Caco-2 (cell line): ENCODE data around the gene KHNYN. TPM values are rescaled to one million over a fixed set of nuclear protein-coding genes. Genes with fewer than 3 reads are reported as not detected.

Source experiments
- BruUV-seq: library from RNA; stranded (reverse); fragments of 400-500 nt; replicated peaks from 2 replicates; lab custom pipeline; 2021; lab: Mats Ljungman, UMichigan
- CTCF ChIA-PET: fragments of 300-600 bp; sonication (Branson Sonifier 250); formaldehyde crosslinking; loops from one replicate; lab custom pipeline; 2022; ENCODE audit warnings: antibody characterized with exemption; lab: Charles Lee
- POLR2A ChIA-PET: fragments of 300-600 bp; sonication (Branson Sonifier 250); formaldehyde crosslinking; loops from one replicate; lab custom pipeline; 2022; ENCODE audit warnings: antibody characterized with exemption; lab: Charles Lee
- DNase-seq, 2 experiments: peaks; one replicate each; pipeline versions ENCODE4 v3.0.0 to v3.0.0-alpha.2; 2020 to 2022
- H3K27me3 ChIP-seq: replicated peaks from 2 replicates; pipeline ENCODE4 v1.6.0; 2011; ENCODE audit warnings: low read length; ENCODE audit not compliant: control insufficient read depth, insufficient read depth
- H3K36me3 ChIP-seq: 2 replicates; pipeline ENCODE4 v1.5.1; 2011; ENCODE audit warnings: low read length; ENCODE audit not compliant: control insufficient read depth, insufficient read depth
- H3K4me1 ChIP-seq: fragments of 250-450 bp; sonication (Bioruptor Pico); 2 replicates; pipeline ENCODE4 v1.5.1; 2020; ENCODE audit warnings: mild to moderate bottlenecking
- H3K4me3 ChIP-seq: 2 replicates; pipeline ENCODE4 v1.5.1; 2011; ENCODE audit warnings: low read depth, mild to moderate bottlenecking, control low read depth, low read length
- H3K9me3 ChIP-seq: fragments of 250-450 bp; sonication (Bioruptor Pico); 2 replicates; pipeline ENCODE4 v1.5.1; 2020; ENCODE audit warnings: mild to moderate bottlenecking, moderate library complexity
- H3K27ac Mint-ChIP-seq: one replicate; pipeline ENCODE4 v1.8.0; 2022; ENCODE audit warnings: mixed read lengths; ENCODE audit not compliant: unreplicated experiment
- H3K27me3 Mint-ChIP-seq: one replicate; pipeline ENCODE4 v1.8.0; 2022; ENCODE audit warnings: mixed read lengths; ENCODE audit not compliant: insufficient read depth, unreplicated experiment
- H3K36me3 Mint-ChIP-seq: one replicate; pipeline ENCODE4 v1.8.0; 2022; ENCODE audit warnings: mild to moderate bottlenecking, mixed read lengths; ENCODE audit not compliant: insufficient read depth, unreplicated experiment
- H3K4me1 Mint-ChIP-seq: one replicate; pipeline ENCODE4 v1.8.0; 2022; ENCODE audit warnings: low read depth, mixed read lengths; ENCODE audit not compliant: unreplicated experiment
- H3K4me3 Mint-ChIP-seq: one replicate; pipeline ENCODE4 v1.8.0; 2022; ENCODE audit warnings: mild to moderate bottlenecking, moderate library complexity, mixed read lengths; ENCODE audit not compliant: unreplicated experiment
- H3K9me3 Mint-ChIP-seq: one replicate; pipeline ENCODE4 v1.8.0; 2022; ENCODE audit warnings: mixed read lengths; ENCODE audit not compliant: unreplicated experiment
- CTCF ChIP-seq, 2 experiments: fragments of 200-600 bp in 1 of 2; IDR thresholded peaks; 1 replicate in 1 of 2; 2 replicates in 1 of 2; pipeline versions ENCODE4 v1.5.1 to v1.8.0; 2011 to 2022; ENCODE audit warnings: antibody characterized with exemption in 1 of 2, control low read depth in 1 of 2, inconsistent platforms in 1 of 2, low read depth in 1 of 2, low read length in 1 of 2, mild to moderate bottlenecking in 1 of 2, moderate library complexity in 1 of 2; ENCODE audit not compliant: insufficient read depth in 1 of 2, severe bottlenecking in 1 of 2, unreplicated experiment in 1 of 2
- intact Hi-C: fragments of 100-400 bp; cut with micrococcal nuclease; formaldehyde crosslinking; loops from one replicate; pipeline ENCODE4 v1.10.0; 2022; ENCODE audit not compliant: unreplicated experiment
- total RNA-seq: library from RNA; stranded (reverse); gene quantifications from 2 replicates; pipeline ENCODE4 v1.2.3, GENCODE V29; 2022

KHNYN gene
- total RNA-seq, 1 experiment from 2014 or later, result 50.5 TPM

GRCh38 chr14:24404814-24405213, 24.9 kb upstream of the KHNYN start:
- TF ChIP-seq CTCF (IDR thresholded peaks at IDR 0.05; ENCODE audit: insufficient read depth in 1 of 2, low read depth in 1 of 2, low read length in 1 of 2, severe bottlenecking in 1 of 2, unreplicated experiment in 1 of 2), result no peak
- no peak overlapping the region for H3K27ac Mint-ChIP-seq
- BruUV-seq, result no TSS peak
- DNase-seq, result no peak
- H3K27me3 Mint-ChIP-seq, result no peaks in the 10 kb centered on the region
- H3K36me3 ChIP-seq, result no peaks in the 10 kb centered on the region
- H3K9me3 ChIP-seq, result no peaks in the 10 kb centered on the region
- ChIA-PET POLR2A (no interaction called here), CTCF (interaction anchor here (1.0 kb wide), 1 partner anchor 71 kb away, joined by 4 read pairs; no protein-coding TSS in a partner anchor)
- H3K4me3 ChIP-seq, result no peak overlapping the region
- no peaks in the 10 kb centered on the region for H3K36me3 Mint-ChIP-seq
- no peak overlapping the region for H3K4me3 Mint-ChIP-seq
- no peaks in the 10 kb centered on the region for H3K27me3 ChIP-seq
- intact Hi-C loops, result no loop called here
- H3K9me3 Mint-ChIP-seq, result no peaks in the 10 kb centered on the region
- H3K4me1 ChIP-seq, result peaks cover 6% of the 10 kb centered on the region
- peaks cover 27% of the 10 kb centered on the region for H3K4me1 Mint-ChIP-seq

- H3K4me1 ChIP-seq, result no peaks in the 10 kb centered on the region; the same call in 1 of the 2 replicates
- peaks cover 20% of the 10 kb centered on the region for H3K4me1 Mint-ChIP-seq
- H3K27me3 Mint-ChIP-seq, result no peaks in the 10 kb centered on the region
- POLR2A ChIA-PET, result no interaction called here
- no peak overlapping the region for H3K4me3 Mint-ChIP-seq
- H3K4me3 ChIP-seq, result no peak overlapping the region
- no peaks in the 10 kb centered on the region for H3K27me3 ChIP-seq
- TF ChIP-seq CTCF (IDR thresholded peaks at IDR 0.05; ENCODE audit: insufficient read depth in 1 of 2, low read depth in 1 of 2, low read length in 1 of 2, severe bottlenecking in 1 of 2, unreplicated experiment in 1 of 2), result no peak
- no peaks in the 10 kb centered on the region for H3K36me3 ChIP-seq
- no peaks in the 10 kb centered on the region for H3K36me3 Mint-ChIP-seq
- H3K9me3 Mint-ChIP-seq, result no peaks in the 10 kb centered on the region
- H3K9me3 ChIP-seq, result no peaks in the 10 kb centered on the region
- DNase-seq, result no peak
- H3K27ac Mint-ChIP-seq, result no peak overlapping the region
- intact Hi-C loops, result no loop called here
- CTCF ChIA-PET, result no interaction called here
- BruUV-seq, result no TSS peak
Observed at GRCh38 chr14:24406416-24406815, 23.3 kb upstream of the KHNYN start.

GRCh38 chr14:24407608-24408325, 22.0 kb upstream of the KHNYN start:
- ChIA-PET POLR2A (no interaction called here), CTCF (no interaction called here)
- peaks cover 8% of the 10 kb centered on the region for H3K4me1 Mint-ChIP-seq
- intact Hi-C loops, result no loop called here
- no peaks in the 10 kb centered on the region for H3K27me3 Mint-ChIP-seq
- H3K36me3 Mint-ChIP-seq, result no peaks in the 10 kb centered on the region
- H3K4me3 ChIP-seq, result no peak overlapping the region
- no peaks in the 10 kb centered on the region for H3K4me1 ChIP-seq
- BruUV-seq, result no TSS peak
- no peaks in the 10 kb centered on the region; the same call in 1 of the 2 replicates for H3K36me3 ChIP-seq
- H3K9me3 Mint-ChIP-seq, result no peaks in the 10 kb centered on the region
- DNase-seq, result no peak
- H3K27ac Mint-ChIP-seq, result no peak overlapping the region
- H3K4me3 Mint-ChIP-seq, result no peak overlapping the region
- H3K27me3 ChIP-seq, result no peaks in the 10 kb centered on the region
- H3K9me3 ChIP-seq, result no peaks in the 10 kb centered on the region
- no peak for TF ChIP-seq CTCF (IDR thresholded peaks at IDR 0.05; ENCODE audit: insufficient read depth in 1 of 2, low read depth in 1 of 2, low read length in 1 of 2, severe bottlenecking in 1 of 2, unreplicated experiment in 1 of 2)
